ENCODE measurements around the gene ARHGAP12. TPM values are rescaled to one million over a fixed set of nuclear protein-coding genes. Genes with fewer than 3 reads are reported as not detected.
"Not testable (repeated sequence)": the region's sequence is repeated elsewhere in the genome, so short reads cannot be mapped to it uniquely, and the experiment has no call there.

Gene ARHGAP12
- polyA plus RNA-seq, 1 donor: 22.7 TPM

DNA sequence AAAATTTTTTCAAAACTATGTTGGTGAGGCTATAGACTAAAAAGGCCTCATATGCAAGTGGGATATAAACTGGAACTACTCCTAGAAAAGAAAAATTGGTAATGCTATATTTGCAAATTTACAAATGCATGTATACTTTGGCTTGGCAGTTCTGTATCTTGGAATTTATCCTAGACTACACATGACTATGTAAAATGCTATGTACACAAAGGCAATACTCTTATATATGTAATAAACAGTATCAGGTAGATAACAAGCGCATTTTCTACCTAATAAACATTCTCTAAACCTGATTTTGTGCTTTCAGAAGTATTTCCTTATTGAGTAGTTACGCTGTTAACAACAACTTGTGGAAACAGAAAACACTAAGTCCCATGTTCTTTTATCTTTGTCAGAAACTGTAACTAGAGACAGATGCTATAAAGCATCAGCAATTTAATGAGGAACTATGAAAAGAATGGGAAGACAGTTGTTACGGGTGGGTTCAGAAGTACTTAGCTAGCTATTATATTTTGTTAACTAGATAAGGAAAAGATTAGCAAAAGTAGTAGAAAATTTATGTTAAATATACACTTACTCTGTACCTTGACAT lies 107.8 kb downstream of the ARHGAP12 start:
- no peak for DNase-seq

DNA sequence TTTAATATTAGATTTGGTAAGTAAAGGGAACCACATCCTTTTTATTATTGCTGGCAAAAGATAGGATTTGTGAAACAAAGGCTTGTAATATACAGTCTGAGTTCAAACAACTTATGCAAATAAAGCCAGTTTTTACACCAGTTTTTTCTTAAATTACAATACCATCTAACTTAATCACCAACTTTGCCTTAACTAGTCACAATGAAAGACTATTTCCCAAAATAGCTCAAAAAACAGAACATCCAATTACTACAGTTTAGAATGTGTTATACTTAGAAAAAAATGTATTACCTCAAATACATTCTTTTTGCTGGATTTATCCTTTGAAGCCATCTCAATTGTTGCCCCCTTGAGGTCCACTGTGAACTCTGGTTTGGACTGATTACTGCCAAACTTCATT lies 108.5 kb downstream of the ARHGAP12 start:
- no peak for DNase-seq

DNA sequence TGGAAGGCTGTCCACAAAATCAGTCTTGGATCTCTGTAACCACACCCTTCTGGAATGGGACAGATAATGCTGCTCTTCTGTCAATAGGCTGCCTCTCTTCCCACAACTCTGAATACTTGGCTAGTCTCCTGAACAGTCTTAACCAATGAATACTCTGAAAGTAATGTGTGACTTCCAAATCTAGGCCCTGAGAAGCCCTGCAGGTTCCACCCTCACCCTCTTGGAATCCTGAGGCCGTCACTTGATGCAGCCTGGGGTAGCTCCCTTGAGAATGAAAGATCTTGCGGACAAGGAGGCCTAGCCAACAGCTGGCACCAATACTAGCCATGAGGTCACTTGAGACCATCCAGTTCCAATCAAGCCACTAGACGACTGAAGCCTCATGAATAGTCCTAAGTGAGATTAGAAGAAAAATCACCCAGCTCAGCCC lies 109.2 kb downstream of the ARHGAP12 start:
- no peak for DNase-seq

DNA sequence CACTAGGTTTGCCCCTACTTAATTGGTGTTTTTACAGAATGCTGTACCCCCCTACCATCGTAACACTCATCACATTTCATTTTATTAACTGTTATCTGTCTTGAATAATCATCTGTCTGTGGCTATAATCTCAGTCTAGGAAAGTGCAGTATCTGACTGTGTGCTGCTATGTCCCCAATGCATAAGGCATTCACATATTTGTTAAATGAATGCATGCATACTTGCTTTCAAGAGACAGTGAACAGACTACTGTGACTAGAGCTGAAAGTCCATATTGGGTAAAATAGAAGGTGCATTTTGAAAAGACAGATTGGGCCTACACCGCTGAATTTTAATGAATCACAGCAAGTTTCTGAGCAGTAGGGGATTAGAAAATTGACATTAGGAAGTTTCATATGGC lies 112.3 kb downstream of the ARHGAP12 start:
- no peak for DNase-seq

DNA sequence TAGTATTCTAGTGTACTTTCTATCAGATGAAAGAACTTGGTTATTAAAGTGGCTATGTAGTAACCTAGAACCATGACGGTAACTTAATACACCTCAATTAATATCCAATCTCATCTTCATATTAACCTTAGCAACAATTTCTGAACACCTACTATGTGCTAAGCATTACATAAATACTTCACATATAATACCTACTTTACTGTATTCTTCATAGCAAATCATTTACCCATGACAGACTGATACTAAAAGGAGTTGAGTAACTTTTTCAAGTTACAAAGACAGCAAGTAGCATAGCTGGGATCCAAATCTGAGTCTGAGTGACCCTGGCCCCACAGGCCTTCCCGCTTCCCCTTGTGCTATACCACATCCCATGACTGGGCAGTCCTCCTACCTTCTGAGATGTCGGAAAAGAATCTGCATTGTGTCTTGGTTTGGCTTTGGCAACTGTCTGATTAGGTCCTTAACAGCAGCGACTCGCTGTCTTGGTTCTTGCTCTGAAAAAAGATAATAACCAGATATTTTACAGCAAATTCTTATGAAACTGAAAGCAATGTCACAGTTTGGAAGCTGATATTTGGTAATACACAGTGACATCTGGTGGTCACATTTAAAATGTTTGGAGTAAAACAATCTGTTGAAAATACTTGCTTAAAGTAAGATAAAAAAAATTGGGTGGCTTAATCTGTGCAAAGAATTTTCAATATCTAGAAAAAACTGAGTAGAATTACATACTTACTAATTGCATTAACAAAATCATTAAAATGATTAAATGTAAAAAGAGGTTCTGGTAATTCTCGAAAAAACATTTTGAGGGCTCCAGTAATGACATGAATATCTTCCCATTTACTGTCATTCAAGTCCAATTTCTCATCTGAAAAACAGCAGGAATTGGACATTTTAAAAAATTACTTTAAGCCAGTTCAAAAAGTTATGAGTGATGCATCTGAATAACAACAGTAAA lies 120.1 kb downstream of the ARHGAP12 start:
- DNase-seq: peak; percentile 74

DNA sequence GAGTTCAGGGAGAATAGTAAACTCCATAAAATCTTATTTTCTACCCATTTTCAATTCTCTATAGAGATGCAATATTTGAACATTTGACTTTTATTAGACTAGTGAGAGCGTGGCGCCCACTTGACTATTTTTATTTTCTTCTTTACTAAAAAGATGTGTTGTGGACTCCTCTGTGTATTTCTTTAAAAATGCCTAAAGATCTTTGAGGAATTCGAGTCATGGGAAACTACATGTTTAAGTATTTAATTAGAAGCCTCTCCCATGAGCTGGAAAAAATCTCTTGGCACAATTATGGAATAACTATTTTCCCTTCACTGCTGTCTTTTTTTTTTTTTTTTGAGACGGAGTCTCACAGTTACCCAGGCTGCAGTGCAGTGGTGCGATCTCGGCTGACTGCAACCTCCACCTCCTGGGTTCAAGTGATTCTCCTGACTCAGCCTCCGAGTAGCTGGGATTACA lies 124.2 kb downstream of the ARHGAP12 start:
- no peak for DNase-seq

DNA sequence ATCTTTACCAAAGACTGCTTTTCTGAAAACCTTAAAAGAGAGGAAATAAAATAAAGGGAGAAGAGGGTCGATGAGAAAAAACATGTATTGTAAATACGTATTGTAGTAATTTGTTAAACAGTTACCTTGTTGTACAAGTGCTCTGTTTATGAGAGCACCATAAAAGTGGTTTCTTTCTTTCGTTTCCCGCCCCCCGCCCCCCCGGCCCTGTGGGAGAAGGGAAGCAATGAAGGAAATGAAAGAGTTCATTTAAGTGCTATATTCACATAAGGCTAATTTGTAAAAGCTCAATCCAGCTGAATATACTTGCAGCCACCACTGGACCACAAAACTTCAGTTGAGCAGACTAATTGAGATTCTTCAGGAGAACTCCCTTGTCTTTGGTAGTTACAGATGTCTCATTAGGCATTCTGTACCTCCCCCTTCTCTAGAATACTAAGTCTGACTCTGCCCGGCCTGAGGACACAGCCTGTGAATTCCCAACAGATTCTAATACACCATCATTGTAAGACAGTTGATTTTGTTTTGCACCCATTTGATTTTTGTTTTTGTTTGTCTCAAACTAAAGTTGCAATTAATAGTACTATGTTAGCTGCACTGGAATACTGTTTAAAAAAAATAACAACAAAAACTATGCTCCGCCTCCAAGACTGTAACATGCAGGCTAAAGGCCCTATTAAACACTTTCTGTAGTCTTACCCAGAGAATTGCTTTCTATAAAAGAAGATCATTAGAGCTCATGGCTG lies 124.9 kb downstream of the ARHGAP12 start:
- DNase-seq: no peak

DNA sequence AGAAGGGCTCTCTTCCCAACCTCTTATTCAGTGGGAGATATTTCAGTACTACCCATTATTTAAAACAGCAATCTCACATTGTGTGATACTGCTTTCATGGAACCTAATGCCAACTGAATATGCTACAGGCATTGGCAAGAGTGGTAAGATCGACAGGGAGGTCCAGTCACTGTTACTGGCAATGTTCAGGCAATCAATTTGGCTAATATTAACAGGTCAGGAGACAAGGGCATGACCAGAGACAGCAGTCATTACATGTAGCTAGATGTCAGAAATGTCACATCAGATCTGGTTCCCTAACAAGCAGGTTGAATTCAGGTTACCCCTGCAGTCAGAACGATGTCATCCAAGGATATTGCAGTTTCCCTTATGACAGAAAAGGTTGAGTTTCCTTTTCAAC lies 129.4 kb downstream of the ARHGAP12 start:
- DNase-seq: no peak

DNA sequence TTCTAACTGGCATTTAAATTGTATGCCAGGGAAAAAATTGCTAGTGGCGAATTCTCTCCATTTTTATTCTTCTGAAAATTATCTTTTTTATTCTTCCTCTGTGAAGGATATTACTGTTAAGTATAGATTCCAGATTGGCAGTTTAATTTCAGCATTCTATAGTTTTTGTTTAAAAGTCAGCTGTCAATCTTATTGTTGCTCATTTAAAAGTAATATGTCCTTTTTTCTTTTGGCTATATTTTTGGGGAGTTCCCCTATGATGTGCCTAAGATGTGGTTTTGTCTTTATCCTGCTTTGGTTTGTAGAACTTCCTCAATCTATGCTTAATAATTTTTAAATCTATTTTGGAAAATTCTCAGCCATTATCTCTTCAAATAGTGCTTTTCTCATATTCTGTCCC lies 135.9 kb downstream of the ARHGAP12 start:
- DNase-seq: no peak

DNA sequence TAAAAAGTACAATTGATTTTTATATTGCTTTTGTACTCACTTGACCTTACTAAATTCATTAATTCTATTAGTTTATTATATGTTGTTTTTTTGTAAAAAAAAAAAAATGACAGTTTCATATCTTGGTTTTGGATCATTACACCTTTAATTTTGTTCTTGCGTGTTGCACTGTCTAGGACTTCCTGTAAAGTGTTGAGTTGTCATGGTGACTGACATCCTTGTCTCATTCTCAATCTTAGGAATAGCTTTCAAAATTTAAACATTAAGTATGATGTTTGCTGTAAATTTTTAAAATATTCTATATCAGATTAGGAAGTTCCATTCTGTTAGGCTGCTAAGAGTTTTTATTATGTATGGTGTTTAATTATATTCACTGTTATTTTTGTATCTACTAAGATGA lies 139.1 kb downstream of the ARHGAP12 start:
- DNase-seq: no peak

DNA sequence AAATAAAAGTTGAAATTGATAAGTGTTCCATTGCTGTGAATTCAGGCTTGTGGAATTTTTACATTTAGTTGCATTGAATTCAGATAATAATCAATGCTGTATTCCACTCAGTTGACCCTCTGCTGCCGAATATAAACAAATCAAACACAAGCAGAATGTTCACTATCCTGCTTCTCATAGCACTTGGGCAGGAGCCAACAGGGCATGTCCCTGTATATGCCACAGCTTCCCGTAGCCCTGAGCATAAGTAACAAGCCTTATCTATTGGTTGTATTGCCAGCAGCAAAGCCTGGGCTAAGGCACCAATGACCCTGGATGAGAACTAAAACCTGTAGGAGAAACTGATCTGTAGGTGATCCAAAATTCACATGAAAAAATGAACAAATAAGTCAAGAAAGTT lies 145.9 kb downstream of the ARHGAP12 start:
- DNase-seq: no peak

DNA sequence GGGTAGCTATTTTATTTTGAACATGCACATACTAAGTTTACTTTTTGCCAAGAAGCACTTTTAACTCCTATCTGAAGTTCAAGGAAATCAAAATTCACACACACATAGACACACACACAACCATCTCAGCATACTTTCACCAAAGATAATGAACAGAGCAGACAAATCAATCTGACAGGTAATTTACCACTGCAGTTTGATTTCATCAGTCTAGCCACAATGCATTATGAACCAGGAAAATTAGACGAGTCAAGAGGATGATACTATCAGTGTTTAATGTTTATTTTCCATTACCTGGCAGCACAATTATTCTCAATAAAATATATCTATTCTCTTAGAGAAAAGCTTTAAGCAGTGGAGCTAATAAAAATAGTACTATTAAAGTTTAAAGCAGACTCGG lies 147.9 kb downstream of the ARHGAP12 start:
- DNase-seq: no peak

DNA sequence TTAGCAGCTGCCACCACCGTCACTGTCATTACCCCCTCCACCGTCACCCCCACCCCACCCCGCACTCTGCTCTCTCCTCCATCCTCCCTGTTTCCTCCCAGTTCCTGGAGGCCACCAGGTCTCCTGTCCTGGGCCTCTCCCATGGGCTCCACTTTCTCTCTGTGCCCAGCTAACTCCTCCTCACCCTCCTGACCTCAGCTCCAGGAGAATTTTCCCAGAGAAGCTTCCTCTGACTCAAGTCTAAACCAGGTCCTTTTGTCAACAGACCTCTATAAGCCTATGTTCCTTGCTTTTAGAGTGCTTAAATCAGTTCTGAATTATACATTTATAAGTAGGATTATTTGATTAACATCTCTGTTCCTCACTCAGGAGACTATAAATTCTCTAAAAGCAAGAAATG lies 150.0 kb downstream of the ARHGAP12 start:
- DNase-seq: no peak

DNA sequence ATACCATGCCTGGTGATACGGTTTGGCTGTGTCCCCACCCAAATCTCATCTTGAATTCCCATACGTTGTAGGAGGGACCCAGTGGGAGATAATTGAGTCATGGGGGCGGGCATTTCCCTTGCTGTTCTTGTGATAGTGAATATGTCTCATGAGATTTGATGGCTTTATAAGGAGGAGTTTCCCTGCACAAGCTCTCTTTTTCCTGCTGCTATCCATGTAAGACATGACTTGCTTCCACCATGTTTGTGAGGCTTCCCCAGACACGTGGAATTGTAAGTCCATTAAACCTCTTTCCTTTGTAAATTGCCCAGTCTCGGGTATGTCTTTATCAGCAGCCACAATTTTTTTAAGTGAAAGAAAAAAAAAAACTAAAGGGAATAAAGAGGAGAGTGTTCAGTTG lies 152.5 kb downstream of the ARHGAP12 start:
- DNase-seq: no peak

DNA sequence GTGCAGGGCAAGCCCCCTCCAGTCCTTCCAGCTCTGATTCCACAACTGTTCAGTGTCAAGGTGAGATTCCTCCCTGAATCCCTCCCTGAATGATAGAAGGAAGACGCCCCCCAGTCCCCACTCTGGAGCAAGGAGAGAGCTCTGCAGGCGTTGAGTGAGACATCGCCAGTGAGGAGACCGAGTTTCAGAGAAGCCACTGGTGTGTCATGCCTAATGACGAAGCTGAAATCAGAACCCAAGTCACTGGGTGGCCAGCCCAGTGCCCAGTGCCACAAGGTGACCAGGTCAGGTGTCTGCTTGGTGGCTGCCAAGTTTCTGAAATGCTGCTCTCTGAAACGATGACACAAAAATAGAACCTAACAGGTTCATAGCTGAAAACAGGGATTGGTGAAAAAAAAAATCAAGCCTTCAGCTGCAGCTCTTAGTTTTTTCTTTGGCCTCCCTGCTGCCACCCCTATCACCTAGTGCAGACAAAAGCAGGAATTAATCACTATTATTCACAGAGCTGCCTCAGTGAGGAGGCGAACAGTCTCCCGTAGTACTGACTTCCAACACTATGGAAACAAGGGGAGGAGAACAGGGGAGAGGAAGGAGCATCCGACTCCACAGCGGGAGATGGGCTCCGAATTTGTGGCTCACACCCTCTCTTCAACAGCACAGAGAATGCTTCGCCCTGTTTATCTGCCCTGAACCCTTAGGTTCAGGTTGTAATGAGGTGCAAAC lies 153.5 kb downstream of the ARHGAP12 start:
- no peak for DNase-seq

DNA sequence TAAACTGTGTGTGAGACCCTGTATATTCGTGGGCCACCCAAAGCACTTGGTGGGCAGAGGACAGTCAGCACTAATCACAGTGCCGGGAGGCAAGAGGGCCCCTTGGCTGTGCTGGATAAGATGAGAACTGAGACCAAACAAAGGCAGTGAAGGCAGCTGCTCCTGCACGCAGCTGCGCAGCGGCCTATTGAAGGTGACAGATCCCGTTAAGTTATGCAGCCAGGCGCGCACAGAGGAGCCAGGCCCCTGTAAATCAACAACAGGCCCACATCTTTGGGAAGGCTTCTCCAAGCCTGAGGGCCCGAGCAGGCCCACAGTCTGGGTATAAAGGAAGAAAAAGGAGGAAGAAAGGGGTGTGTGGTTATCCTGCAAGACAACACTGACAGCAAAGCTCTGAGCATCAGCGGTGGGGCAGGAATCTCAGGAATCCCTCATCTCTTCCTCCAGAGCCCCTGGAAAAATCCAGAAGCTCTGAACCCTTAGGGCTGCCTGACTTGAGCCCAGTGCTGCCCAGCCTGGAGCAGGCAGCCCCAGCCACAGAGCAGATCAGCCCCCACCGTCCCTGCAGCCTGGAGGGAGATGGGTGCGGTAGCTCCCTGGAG lies 154.2 kb downstream of the ARHGAP12 start:
- peak; percentile 55 for DNase-seq

DNA sequence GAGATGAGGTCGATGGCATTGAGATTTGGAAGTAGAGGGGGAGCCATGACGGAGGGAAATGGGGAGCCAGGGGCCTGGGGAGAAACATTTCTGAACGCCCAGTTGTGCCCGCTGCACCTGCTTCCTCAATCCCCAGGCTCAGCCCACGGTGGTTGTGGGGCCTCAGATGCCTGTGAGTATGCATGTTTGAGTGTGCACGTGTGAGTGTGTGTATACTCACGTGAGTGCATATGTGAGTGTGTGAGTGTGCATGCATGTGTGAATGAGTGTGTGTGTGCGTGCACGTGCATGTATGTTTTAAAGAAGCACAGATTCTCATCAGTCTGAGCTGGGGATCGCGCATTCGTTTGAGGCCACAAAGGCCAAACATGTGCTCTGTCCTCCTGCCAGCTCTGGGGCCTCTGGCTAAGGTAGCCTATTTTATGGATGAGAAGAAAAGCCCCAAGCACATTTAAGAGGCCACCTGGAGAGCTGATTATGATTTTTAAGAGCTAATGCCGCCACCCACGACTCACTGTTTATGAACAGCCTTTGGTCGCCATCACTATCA lies 154.8 kb downstream of the ARHGAP12 start:
- no peak for DNase-seq

DNA sequence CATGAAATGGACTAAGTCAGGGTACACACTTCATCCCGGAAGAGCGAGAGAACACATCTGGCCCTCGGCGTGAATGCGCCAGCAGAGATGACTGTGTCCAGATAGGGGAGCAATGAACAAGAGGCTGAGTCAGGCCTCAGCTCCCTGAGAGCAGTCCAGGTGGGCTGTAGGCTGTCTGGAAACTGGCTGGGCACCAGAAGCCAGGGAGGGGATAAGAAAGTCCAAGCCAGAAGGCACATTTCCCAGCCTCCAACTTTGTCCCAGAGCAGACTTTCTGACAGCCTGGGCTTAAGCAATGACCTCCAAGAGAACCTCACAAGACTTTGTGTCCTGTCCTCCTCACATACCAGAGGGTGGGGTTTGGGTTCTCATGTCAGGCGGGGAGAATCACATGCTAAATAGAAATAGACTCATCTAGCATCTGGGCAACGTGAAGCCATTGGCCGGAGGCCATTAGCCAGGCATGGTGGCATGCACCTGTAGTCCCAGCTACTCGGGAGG lies 157.2 kb downstream of the ARHGAP12 start:
- no peak for DNase-seq

DNA sequence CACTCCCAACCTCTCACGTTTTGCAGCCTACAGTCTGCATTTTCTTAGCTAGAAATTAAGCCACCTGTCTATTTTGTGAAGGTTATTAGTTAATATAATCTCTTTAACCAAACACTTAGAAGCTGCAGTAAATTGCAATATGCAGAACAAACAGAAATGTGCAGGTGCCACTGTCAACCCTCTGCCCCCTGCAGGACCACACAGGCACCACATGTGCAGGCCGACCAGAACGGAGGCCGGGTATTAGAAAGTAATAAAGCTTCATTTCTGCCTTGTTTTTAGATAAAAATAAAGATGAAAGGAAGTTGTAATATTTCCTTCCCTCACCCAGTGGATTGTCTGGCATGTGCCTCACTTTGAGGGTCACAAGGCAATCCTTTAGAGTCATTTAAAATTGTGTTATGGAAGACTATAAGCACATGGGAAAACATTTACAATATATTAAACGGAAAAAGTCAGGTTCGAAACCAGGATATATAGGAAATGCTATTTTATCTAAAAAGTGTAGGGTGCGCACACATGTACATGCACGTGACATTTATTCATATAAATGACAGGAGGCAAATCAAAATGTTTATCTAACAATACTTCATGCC lies 158.2 kb downstream of the ARHGAP12 start:
- no peak for DNase-seq

DNA sequence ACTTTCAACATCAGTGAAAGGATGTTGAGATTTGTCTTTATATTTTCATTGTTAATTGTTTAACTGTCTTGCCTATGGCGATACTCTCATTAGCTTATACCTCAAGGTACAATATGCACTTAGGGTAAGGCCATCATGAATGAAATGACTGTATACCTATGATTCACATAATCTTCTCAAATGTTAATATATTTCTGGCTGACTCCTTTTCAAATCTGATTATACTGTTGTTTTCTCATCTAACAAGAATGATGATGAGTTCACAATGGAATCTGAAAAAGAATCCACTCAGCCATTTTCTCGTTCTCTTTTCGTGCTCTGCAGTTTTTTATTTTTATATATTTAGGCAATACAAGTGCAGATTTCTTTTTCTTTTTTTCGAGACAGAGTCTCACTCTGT lies 159.1 kb downstream of the ARHGAP12 start:
- no peak for DNase-seq

DNA sequence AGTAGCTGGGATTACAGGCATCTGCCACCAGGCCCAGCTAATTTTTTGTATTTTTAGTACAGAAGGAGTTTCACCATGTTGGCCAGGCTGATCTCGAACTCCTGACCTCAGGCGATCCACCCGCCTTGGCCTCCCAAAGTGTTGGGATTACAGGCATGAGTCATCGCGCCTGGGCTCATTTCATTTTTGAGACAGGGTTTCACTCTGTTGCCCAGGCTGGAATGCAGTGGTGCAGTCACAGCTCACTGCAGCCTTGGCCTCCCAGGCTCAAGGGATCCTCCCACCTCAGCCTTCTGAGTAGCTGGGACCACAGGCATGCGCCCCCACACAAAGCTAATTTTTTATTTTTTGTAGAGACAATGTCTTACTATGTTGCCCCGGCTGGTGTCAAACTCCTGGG lies 159.7 kb downstream of the ARHGAP12 start:
- not testable (repeated sequence) for DNase-seq

Data from hindlimb muscle (tissue), 1 donor.